Measurements from ENCODE around the gene ASPRV1.

The ASPRV1 gene

GRCh38 chr2:69933839-69934613, 27.4 kb downstream of the ASPRV1 start:
- TF ChIP-seq, protein P1, sequence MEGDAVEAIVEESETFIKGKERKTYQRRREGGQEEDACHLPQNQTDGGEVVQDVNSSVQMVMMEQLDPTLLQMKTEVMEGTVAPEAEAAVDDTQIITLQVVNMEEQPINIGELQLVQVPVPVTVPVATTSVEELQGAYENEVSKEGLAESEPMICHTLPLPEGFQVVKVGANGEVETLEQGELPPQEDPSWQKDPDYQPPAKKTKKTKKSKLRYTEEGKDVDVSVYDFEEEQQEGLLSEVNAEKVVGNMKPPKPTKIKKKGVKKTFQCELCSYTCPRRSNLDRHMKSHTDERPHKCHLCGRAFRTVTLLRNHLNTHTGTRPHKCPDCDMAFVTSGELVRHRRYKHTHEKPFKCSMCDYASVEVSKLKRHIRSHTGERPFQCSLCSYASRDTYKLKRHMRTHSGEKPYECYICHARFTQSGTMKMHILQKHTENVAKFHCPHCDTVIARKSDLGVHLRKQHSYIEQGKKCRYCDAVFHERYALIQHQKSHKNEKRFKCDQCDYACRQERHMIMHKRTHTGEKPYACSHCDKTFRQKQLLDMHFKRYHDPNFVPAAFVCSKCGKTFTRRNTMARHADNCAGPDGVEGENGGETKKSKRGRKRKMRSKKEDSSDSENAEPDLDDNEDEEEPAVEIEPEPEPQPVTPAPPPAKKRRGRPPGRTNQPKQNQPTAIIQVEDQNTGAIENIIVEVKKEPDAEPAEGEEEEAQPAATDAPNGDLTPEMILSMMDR (IDR thresholded peaks at IDR 0.05; ENCODE audit: poor library complexity, severe bottlenecking), result no peak
- no peak overlapping the region for H3K4me3 ChIP-seq (ENCODE audit: severe bottlenecking)
- peaks cover 32% of the 10 kb centered on the region for H3K4me1 ChIP-seq (ENCODE audit: insufficient read depth, poor library complexity, severe bottlenecking)
- peak overlapping the region; percentile 78 for H3K27ac ChIP-seq (ENCODE audit: poor library complexity, severe bottlenecking)
- DNase-seq (ENCODE audit: low spot score), result no peak
- no peaks in the 10 kb centered on the region for H3K9me3 ChIP-seq (ENCODE audit: severe bottlenecking)
- no peaks in the 10 kb centered on the region for H3K27me3 ChIP-seq (ENCODE audit: insufficient read depth, poor library complexity, severe bottlenecking)
- peak; percentile 97 for ATAC-seq (ENCODE audit: low read depth)
- H3K36me3 ChIP-seq (ENCODE audit: low read depth), result peaks cover 61% of the 10 kb centered on the region

GRCh38 chr2:69933254-69933828, 28.1 kb downstream of the ASPRV1 start:
- H3K4me3 ChIP-seq (ENCODE audit: severe bottlenecking), result no peak overlapping the region
- DNase-seq (ENCODE audit: low spot score) (no peak), ATAC-seq (ENCODE audit: low read depth) (no peak; the same call in 1 of the 3 replicates)
- peak overlapping the region; percentile 78 for H3K27ac ChIP-seq (ENCODE audit: poor library complexity, severe bottlenecking)
- peaks cover 32% of the 10 kb centered on the region for H3K4me1 ChIP-seq (ENCODE audit: insufficient read depth, poor library complexity, severe bottlenecking)
- H3K27me3 ChIP-seq (ENCODE audit: insufficient read depth, poor library complexity, severe bottlenecking), result no peaks in the 10 kb centered on the region
- H3K36me3 ChIP-seq (ENCODE audit: low read depth), result peaks cover 57% of the 10 kb centered on the region
- H3K9me3 ChIP-seq (ENCODE audit: severe bottlenecking), result no peaks in the 10 kb centered on the region
- TF ChIP-seq, protein P1 (IDR thresholded peaks at IDR 0.05; ENCODE audit: poor library complexity, severe bottlenecking), result no peak

DNA sequence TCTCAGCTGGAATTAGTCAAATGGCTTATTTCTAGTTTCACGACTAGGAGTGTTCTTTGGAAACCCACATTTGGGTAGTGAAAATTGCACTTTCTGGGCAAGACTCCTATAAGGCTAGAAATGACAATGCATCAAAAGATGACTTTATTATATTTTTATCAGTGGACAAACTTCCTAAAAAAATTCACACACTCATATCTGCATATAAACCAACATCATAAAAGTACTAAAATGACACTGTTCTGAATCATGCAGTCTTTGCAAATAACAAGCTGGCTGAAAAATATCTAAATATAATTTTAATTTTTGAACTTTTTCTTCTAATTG, 28.9 kb downstream of the ASPRV1 start:
- peaks cover 56% of the 10 kb centered on the region for H3K36me3 ChIP-seq (ENCODE audit: low read depth)
- TF ChIP-seq, protein P1 (IDR thresholded peaks at IDR 0.05; ENCODE audit: poor library complexity, severe bottlenecking), result no peak
- ATAC-seq (ENCODE audit: low read depth) (no peak), DNase-seq (ENCODE audit: low spot score) (no peak)
- H3K4me3 ChIP-seq (ENCODE audit: severe bottlenecking), result no peak overlapping the region
- H3K4me1 ChIP-seq (ENCODE audit: insufficient read depth, poor library complexity, severe bottlenecking), result peaks cover 32% of the 10 kb centered on the region
- H3K27ac ChIP-seq (ENCODE audit: poor library complexity, severe bottlenecking), result peak overlapping the region; percentile 78
- no peaks in the 10 kb centered on the region for H3K9me3 ChIP-seq (ENCODE audit: severe bottlenecking)
- H3K27me3 ChIP-seq (ENCODE audit: insufficient read depth, poor library complexity, severe bottlenecking), result no peaks in the 10 kb centered on the region

- peaks cover 36% of the 10 kb centered on the region for H3K4me1 ChIP-seq (ENCODE audit: insufficient read depth, poor library complexity, severe bottlenecking)
- H3K36me3 ChIP-seq (ENCODE audit: low read depth), result peaks cover 57% of the 10 kb centered on the region
- H3K27ac ChIP-seq (ENCODE audit: poor library complexity, severe bottlenecking), result peak overlapping the region; percentile 78
- no peaks in the 10 kb centered on the region for H3K9me3 ChIP-seq (ENCODE audit: severe bottlenecking)
- no peak overlapping the region for H3K4me3 ChIP-seq (ENCODE audit: severe bottlenecking)
- TF ChIP-seq, protein P1 (IDR thresholded peaks at IDR 0.05; ENCODE audit: poor library complexity, severe bottlenecking), result no peak
- ATAC-seq (ENCODE audit: low read depth) (no peak), DNase-seq (ENCODE audit: low spot score) (no peak)
- no peaks in the 10 kb centered on the region for H3K27me3 ChIP-seq (ENCODE audit: insufficient read depth, poor library complexity, severe bottlenecking)
Observed at GRCh38 chr2:69931832-69932595, 29.4 kb downstream of the ASPRV1 start.

Measured in RWPE2 (cell line).